Sigmoid colon (tissue), 4 donors: ENCODE data around the gene RAB3GAP2.

Experiments used
- CTCF ChIP-seq, 4 experiments: fragments of 450-650 bp in 3 of 4; fragments of 200-600 bp in 1 of 4; IDR thresholded peaks; one replicate each; pipeline ENCODE4 v1.5.1; 2016 to 2019; ENCODE audit warnings: antibody characterized with exemption in 4 of 4, mild to moderate bottlenecking in 3 of 4, moderate library complexity in 2 of 4
- EP300 ChIP-seq, 4 donors: sonication (generic); formaldehyde crosslinking; IDR thresholded peaks; one replicate each; pipeline ENCODE4 v1.6.1; 2017; ENCODE audit warnings: antibody characterized with exemption in 4 of 4
- POLR2A ChIP-seq, 2 donors: fragments of 450-650 bp; IDR thresholded peaks; one replicate each; pipeline ENCODE4 v1.6.1; 2016; ENCODE audit warnings: antibody characterized with exemption in 2 of 2, mild to moderate bottlenecking in 2 of 2, moderate library complexity in 2 of 2

- TF ChIP-seq POLR2A (IDR thresholded peaks at IDR 0.05) = no peak
- TF ChIP-seq CTCF (IDR thresholded peaks at IDR 0.05) = no peak
- no peak for TF ChIP-seq EP300 (IDR thresholded peaks at IDR 0.05)
Observed at GRCh38 chr1:220186752-220187151, 85.5 kb downstream of the RAB3GAP2 start.
